ENCODE data around the gene GRID2IP.

GRID2IP gene

GRCh38 chr7:6553448-6554044 lies 2.3 kb upstream of the GRID2IP start:
- TF ChIP-seq CTCF (IDR thresholded peaks at IDR 0.05): no peak

GRCh38 chr7:6547400-6547799 lies 3.9 kb downstream of the GRID2IP start:
- TF ChIP-seq CTCF (IDR thresholded peaks at IDR 0.05): no peak

- TF ChIP-seq CTCF (IDR thresholded peaks at IDR 0.05): no peak
Measured at GRCh38 chr7:6546498-6547251, 4.6 kb downstream of the GRID2IP start.

GRCh38 chr7:6545398-6546126 lies 5.7 kb downstream of the GRID2IP start:
- TF ChIP-seq CTCF (IDR thresholded peaks at IDR 0.05): no peak

- no peak for TF ChIP-seq CTCF (IDR thresholded peaks at IDR 0.05)
Measured at GRCh38 chr7:6542368-6542767, 8.9 kb downstream of the GRID2IP start.

GRCh38 chr7:6536262-6537260 lies 14.7 kb downstream of the GRID2IP start:
- TF ChIP-seq CTCF (IDR thresholded peaks at IDR 0.05): no peak
